Endothelial cell of umbilical vein (primary cell): Measurements from ENCODE around the gene KRT84. TPM values are rescaled to one million over a fixed set of nuclear protein-coding genes. Genes with fewer than 3 reads are reported as not detected.

Experiments used
- BruUV-seq: library from RNA; stranded (reverse); fragments of 400-500 nt; replicated peaks from 2 replicates; lab custom pipeline; 2021; lab: Mats Ljungman, UMichigan
- CTCF ChIA-PET: fragments of 300-600, 350-600 bp; sonication (Branson Sonifier 250); formaldehyde crosslinking; loops from one replicate; lab custom pipeline; 2021; ENCODE audit warnings: antibody characterized with exemption, inconsistent platforms; lab: Charles Lee
- POLR2A ChIA-PET: fragments of 300-600, 350-600 bp; sonication (Branson Sonifier 250); formaldehyde crosslinking; loops from one replicate; lab custom pipeline; 2021; ENCODE audit warnings: antibody characterized with exemption, inconsistent platforms; lab: Charles Lee
- DNase-seq: peaks from one replicate; pipeline ENCODE4 v3.0.0-alpha.2; 2011; ENCODE audit warnings: low read depth, low spot score
- FAIRE-seq: peaks from 2 replicates; lab custom pipeline; 2011; peaks lifted over from hg19 to GRCh38; lab: Jason Lieb, UNC
- H2AFZ ChIP-seq: 2 replicates; pipeline ENCODE4 v1.6.0; 2012; ENCODE audit warnings: low read depth, low read length, control low read depth, inconsistent platforms
- H3K27ac ChIP-seq: 2 replicates; pipeline ENCODE4 v1.5.1; 2011; ENCODE audit warnings: low read depth, mild to moderate bottlenecking, control low read depth, low read length, moderate library complexity; ENCODE audit not compliant: insufficient read depth
- H3K27me3 ChIP-seq, 2 experiments: 2 replicates each; pipeline versions ENCODE4 v1.6.0 to v1.6.1; 2011; ENCODE audit warnings: low read length in 2 of 2, mixed read lengths in 1 of 2; ENCODE audit not compliant: control insufficient read depth in 2 of 2, insufficient read depth in 2 of 2
- H3K36me3 ChIP-seq, 2 experiments: 2 replicates in 1 of 2; 3 replicates in 1 of 2; pipeline ENCODE4 v1.5.1; 2011; ENCODE audit warnings: low read length in 2 of 2, mild to moderate bottlenecking in 1 of 2, moderate library complexity in 1 of 2; ENCODE audit not compliant: control insufficient read depth in 2 of 2, insufficient read depth in 2 of 2; ENCODE audit errors: extremely low read depth in 1 of 2
- H3K4me1 ChIP-seq: 3 replicates; pipeline ENCODE4 v1.5.1; 2011; ENCODE audit warnings: mild to moderate bottlenecking, low read length; ENCODE audit not compliant: control insufficient read depth, insufficient read depth; ENCODE audit errors: extremely low read depth
- H3K4me2 ChIP-seq: 2 replicates; pipeline ENCODE4 v1.6.1; 2011; ENCODE audit warnings: low read length, control low read depth, mixed read lengths; ENCODE audit not compliant: insufficient read depth
- H3K4me3 ChIP-seq, 3 experiments: fragments of 200-600 bp in 1 of 3; sonication (generic), shearing (Covaris generic) in 1 of 3; replicated peaks in 1 of 3; 2 replicates each; pipeline ENCODE4 v1.5.1; 2011 to 2016; ENCODE audit warnings: control low read depth in 3 of 3, low read length in 3 of 3, mild to moderate bottlenecking in 2 of 3, inconsistent platforms in 1 of 3, low read depth in 1 of 3, moderate library complexity in 1 of 3; ENCODE audit not compliant: insufficient read depth in 1 of 3
- H3K79me2 ChIP-seq: 2 replicates; pipeline ENCODE4 v1.6.0; 2012; ENCODE audit warnings: low read length, inconsistent platforms; ENCODE audit not compliant: control insufficient read depth, insufficient read depth
- H3K9ac ChIP-seq: replicated peaks from 2 replicates; pipeline ENCODE3; 2011; ENCODE audit warnings: low read length, control low read depth; ENCODE audit not compliant: insufficient read depth; ENCODE audit errors: extremely low read depth
- H3K9me1 ChIP-seq: replicated peaks from 3 replicates; pipeline ENCODE4 v1.6.0; 2011; ENCODE audit warnings: mild to moderate bottlenecking, low read length; ENCODE audit not compliant: control insufficient read depth, insufficient read depth; ENCODE audit errors: extremely low read depth
- H3K9me3 ChIP-seq: replicated peaks from 2 replicates; pipeline ENCODE4 v1.5.1; 2012; ENCODE audit warnings: low read length, inconsistent platforms; ENCODE audit not compliant: control insufficient read depth, insufficient read depth
- H4K20me1 ChIP-seq: replicated peaks from 2 replicates; pipeline ENCODE3; 2011; ENCODE audit warnings: mild to moderate bottlenecking, low read length; ENCODE audit not compliant: control insufficient read depth, insufficient read depth; ENCODE audit errors: extremely low read depth
- CTCF ChIP-seq, 2 donors: IDR thresholded peaks; 1 replicate in 1 of 2; 2 replicates in 1 of 2; pipeline ENCODE4 v1.5.1; 2011; ENCODE audit warnings: low read length in 2 of 2, mild to moderate bottlenecking in 2 of 2, moderate library complexity in 2 of 2, control low read depth in 1 of 2, inconsistent platforms in 1 of 2, low read depth in 1 of 2; ENCODE audit not compliant: insufficient read depth in 1 of 2; ENCODE audit errors: extremely low read depth in 1 of 2
- EZH2 ChIP-seq: IDR thresholded peaks from 2 replicates; pipeline ENCODE4 v1.6.1; 2012; ENCODE audit warnings: borderline replicate concordance, low read depth, mild to moderate bottlenecking, moderate library complexity, low read length, inconsistent platforms; ENCODE audit not compliant: severe bottlenecking
- FOS ChIP-seq: IDR thresholded peaks from 2 replicates; pipeline ENCODE4 v1.6.1; 2011; ENCODE audit warnings: mild to moderate bottlenecking, low read length, moderate library complexity, borderline replicate concordance; ENCODE audit not compliant: insufficient read depth
- GATA2 ChIP-seq: IDR thresholded peaks from 2 replicates; pipeline ENCODE4 v1.7.0; 2011; ENCODE audit warnings: low read depth, mild to moderate bottlenecking, moderate library complexity, mixed read lengths, low read length; ENCODE audit not compliant: insufficient read length, insufficient read depth
- JUN ChIP-seq: IDR thresholded peaks from 2 replicates; pipeline ENCODE4 v1.6.1; 2011; ENCODE audit warnings: borderline replicate concordance, low read depth; ENCODE audit not compliant: insufficient read length, insufficient read depth
- MAX ChIP-seq: IDR thresholded peaks from 2 replicates; pipeline ENCODE4 v1.6.1; 2011; ENCODE audit not compliant: insufficient read depth, insufficient read length
- MYC ChIP-seq: IDR thresholded peaks from one replicate; pipeline ENCODE4 v1.6.1; 2011; ENCODE audit warnings: mild to moderate bottlenecking, low read depth, low read length
- POLR2A ChIP-seq: IDR thresholded peaks from 2 replicates; pipeline ENCODE4 v1.6.1; 2012; ENCODE audit warnings: low read depth, mild to moderate bottlenecking, control low read depth, low read length
- POLR2AphosphoS5 ChIP-seq: IDR thresholded peaks from 2 replicates; pipeline ENCODE4 v1.6.1; 2012; ENCODE audit warnings: low read depth, mild to moderate bottlenecking, control low read depth, low read length, moderate library complexity; ENCODE audit not compliant: insufficient read depth
- dilution Hi-C: fragments of 300-500 bp; cut with MboI; formaldehyde crosslinking; loops from one replicate; pipeline ENCODE4 v1.15.0; 2019; ENCODE audit warnings: low sequenced_read_pairs; ENCODE audit not compliant: extremely low pct_ligation_motif_present
- intact Hi-C: fragments of 100-400 bp; cut with micrococcal nuclease; formaldehyde crosslinking; loops from one replicate; pipeline ENCODE4 v1.10.0; 2022
- polyA plus RNA-seq, 4 experiments: library from polyadenylated mRNA; depleted of rRNA in 3 of 4; stranded (reverse) in 3 of 4; unstranded in 1 of 4; fragments of >200 nt; gene quantifications; 2 replicates each; pipeline versions ENCODE4 v1.2.1 to v1.2.3, GENCODE V29; 2011 to 2012; ENCODE audit warnings: missing spikeins in 1 of 4
- total RNA-seq: library from RNA; stranded (reverse); gene quantifications from 2 replicates; pipeline ENCODE4 v1.2.3, GENCODE V29; 2021

Gene KRT84
- total and polyA plus RNA-seq, 2 donors (not counting 3 experiments of a cell fraction or from before 2014, with no cell fraction given): not detected

- Histone ChIP-seq H4K20me1 (no peaks in the 10 kb centered on the region), H3K27ac (no peak overlapping the region), H3K27me3 (peaks cover 6 to 13% of the 10 kb centered on the region in 2 experiments), H3K9me1 (no peaks in the 10 kb centered on the region), H2AFZ (no peak overlapping the region), H3K36me3 (no peaks in the 10 kb centered on the region), H3K9ac (no peak overlapping the region), H3K79me2 (no peaks in the 10 kb centered on the region), H3K4me2 (no peak overlapping the region), H3K4me3 (no peak overlapping the region), H3K9me3 (no peaks in the 10 kb centered on the region), H3K4me1 (no peaks in the 10 kb centered on the region)
- BruUV-seq: no TSS peak
- dilution Hi-C loops: no loop called here
- POLR2A ChIA-PET: no interaction called here
- no peak for TF ChIP-seq POLR2AphosphoS5
- no peak for TF ChIP-seq POLR2A
- TF ChIP-seq MYC: no peak
- TF ChIP-seq EZH2: no peak
- no peak for TF ChIP-seq JUN
- TF ChIP-seq CTCF (IDR thresholded peaks at IDR 0.05; ENCODE audit: extremely low read depth in 1 of 2, insufficient read depth in 1 of 2, low read depth in 1 of 2, low read length in 2 of 2): no peak
- no peak for TF ChIP-seq GATA2
- TF ChIP-seq FOS: no peak
- TF ChIP-seq MAX: no peak
- intact Hi-C loops: no loop called here
- CTCF ChIA-PET: no interaction called here
- DNase-seq (no peak), FAIRE-seq (no peak)
Observed at GRCh38 chr12:52425466-52425865, 40.0 kb upstream of the KRT84 start.
